Measurements from ENCODE around the gene TLCD1. TPM values are rescaled to one million over a fixed set of nuclear protein-coding genes. Genes with fewer than 3 reads are reported as not detected.

Gene TLCD1
- polyA plus RNA-seq, 10 donors, result 2.3 to 6.0 (median 4.1) TPM

DNA sequence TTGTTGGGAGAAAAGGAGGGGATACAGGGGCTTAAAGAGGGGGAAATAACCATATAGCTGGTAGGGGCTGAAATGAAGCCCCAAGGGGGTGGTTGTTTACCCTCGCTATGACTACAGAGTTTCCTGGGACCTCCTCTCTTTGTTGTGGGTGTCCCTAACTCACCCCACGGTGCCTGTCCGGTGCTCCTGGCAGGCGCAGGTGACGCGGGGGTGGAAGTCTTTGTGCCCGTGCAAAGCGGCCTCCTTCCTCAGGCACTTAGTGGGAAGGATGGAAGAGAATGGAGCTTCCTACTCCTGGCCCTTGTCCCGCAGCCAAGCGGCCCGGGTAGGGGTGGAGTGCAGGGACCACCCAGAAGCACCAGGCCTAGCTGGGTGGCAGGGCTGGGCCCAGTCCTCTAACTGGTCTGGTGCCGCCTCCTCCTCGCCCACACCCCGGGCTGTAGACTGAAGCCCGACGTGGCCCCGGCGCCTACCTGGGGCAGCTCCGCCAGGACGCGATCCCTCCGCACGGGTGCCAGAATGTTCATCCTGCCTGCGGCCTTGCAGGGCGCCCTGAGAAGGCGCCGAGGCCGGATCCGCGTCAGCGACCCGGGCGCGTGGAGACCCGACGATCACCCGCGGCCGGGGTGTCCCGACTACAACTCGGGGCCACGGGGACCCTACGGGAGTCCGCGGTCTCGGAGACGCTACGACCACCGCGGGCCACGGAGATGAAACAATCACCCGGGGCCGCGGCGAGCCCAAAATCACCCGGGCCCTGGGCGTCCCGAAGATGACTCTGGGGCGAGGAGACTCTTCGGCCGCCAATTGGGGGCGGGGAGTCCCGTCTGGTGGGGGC is 9.1 kb downstream of the TLCD1 start:
- DNase-seq, result peak; percentile 24 to 86 (median 53)

DNA sequence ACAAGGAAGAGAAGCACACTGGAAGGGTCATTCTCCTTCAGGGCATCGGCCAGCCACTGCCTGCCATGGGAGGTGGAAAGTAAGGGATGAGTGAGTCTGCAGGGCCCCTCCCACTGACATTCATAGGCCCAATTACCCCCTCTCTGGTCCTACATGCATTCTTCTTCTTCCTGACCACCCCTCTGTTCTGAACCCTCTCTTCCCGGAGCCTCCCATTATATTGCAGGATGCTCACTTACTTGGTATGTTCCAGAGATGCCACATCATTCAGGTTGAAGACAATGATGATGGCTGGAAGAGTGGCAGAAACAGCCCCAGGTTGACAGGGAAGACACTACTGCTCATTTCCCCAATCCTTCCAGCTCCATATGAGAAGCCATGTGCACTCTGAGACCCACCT is 10.8 kb downstream of the TLCD1 start:
- DNase-seq, result no peak

DNA sequence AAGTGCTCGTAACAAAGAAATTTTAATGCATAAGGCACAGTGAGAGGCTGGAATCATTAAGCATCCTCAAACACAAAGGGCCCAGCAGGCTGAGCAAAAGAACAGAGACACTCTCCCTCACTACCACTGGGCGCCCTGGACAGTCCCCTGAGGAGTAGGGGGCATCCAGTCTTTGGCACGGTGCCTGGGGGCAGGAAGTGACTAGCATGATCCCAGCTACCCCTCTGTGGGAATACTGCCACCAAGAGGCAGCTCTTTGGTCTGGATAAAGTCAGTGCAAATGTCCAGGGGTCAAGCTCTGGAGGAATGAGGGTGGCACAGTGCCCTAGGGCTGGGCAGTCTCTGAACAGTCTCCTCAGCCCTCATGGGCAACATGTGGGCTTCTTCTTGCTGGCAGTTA is 11.8 kb downstream of the TLCD1 start:
- no peak for DNase-seq

DNA sequence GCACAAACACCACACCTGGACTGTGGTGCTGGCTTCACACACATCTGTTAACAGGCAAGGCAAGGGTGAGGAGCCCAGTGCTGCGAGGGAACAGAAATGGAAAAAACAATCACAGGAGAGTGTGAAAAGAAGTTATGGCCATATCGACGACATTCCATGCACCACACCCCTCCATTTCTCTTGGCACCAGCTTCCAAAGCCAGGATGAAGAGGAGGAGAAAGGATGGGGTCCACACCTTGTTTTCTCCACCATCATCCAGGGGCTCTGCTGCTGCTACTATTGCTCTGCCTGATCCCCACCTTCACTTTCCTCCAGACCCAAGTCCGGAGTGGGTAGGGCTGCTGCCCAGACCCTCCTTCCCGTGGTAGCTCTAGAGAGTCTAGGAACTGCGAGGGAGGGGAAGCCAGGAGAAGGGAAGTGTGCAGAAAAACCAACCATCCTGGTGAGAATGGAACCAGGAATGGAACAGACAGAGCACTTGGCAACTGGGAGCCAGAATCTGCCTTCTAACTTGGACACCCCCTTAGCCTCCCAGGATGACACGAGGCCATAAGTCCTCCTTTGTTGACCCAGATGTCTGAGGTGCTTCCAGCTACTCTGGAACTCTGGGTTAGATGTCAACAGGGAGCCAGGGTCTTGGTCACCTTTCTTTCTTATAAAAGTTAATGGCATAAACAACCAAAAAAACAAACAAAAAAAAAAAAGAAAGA is 13.2 kb downstream of the TLCD1 start:
- DNase-seq, result no peak

DNA sequence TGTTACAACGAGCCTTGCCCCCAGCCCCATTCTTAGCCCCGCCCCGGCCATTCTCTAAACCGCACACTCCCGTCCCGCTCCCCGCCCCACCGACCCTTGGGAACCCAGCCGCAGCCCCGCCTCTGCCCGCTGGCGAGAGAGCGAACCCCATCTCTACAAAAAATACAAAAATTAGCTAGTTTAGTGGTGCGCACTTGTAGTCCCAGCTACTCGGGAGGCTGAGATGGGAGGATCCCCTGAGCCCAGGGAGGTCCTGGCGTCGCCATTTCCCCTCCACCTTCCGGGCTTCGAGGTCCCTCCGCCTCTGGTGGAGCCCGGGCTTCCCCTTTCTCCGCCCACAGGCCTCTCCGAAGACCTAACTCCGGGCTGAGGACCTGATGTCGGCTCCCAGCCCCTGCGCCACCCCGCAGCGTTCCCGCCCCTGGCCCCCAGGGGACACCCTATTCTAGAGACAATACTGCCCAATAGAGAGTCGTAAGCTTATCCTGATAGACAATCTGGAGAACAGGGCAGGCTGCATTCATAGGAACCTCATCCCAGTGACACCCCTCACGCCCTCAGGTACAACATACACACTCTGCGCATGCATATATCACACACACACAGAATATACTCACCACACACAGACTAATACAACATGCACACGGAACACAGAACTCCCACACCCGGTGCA is 13.9 kb downstream of the TLCD1 start:
- DNase-seq, result peak in 2 of 3 donors; percentile 43 to 79

DNA sequence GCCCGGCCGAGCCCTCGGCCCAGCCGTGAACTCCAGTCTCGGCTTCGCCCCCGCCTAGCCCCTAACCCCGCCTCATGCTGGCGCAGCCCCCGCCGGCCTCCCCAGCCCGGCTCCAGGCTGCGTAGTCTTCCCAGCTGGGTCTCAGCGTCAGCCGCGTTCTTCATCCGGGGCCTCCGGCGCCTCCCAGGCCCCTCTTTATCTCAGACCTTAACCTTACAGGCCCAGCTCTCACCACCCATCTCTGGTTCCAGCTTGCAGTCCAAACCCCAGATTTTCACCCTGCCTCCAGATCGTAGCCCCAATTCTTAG is 14.4 kb downstream of the TLCD1 start, which contains the start of gene PROCA1:
TSS of gene PROCA1 (minus strand) at position 166 of the 309 bp plus-strand sequence. CDS start 228 bp downstream, outside the sequence.
- DNase-seq, result no peak

DNA sequence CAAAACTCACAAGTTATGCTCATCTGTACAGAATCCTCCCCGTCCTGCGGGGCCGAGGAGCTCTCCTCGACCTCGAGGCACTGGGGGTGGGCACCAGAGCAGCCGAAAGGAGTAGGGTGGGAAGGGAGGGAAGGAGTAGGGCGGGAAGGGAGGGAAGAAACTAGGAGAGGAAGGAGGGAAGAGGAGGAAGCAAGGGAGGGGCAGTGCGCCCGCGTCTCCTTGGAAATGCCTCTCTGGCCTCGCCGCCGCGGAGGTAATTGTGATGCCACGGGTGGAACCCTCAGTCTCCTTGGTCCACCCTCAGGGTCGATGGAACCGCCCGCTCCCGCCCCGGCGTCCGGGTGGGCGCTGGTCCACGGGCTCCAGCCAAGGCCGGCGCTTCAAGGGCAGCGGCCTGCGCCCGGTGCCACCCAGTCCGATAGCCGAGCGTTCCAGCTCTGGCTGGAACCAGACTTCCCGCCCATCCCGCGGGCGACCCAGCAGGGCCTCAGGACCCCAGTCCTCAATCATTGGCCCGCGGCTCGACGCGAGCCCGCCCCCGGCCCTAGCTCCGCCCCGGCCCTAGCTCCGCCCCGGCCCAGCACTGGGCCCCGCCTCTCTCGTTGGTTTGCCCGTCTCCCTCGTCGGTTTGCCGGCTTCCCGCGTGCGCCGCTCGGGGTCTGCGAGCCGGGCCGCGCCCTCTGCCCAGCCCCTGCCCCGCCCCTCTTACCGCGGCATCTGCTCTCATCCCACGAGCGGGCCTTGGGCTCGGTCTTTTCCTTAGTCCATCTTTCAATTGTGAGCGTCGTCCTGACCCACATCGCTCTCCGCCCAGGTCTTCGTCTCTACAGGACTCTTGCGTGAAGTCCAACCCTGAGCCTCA is 14.9 kb downstream of the TLCD1 start:
- DNase-seq, result peak; percentile 91 to 97 (median 92)

DNA sequence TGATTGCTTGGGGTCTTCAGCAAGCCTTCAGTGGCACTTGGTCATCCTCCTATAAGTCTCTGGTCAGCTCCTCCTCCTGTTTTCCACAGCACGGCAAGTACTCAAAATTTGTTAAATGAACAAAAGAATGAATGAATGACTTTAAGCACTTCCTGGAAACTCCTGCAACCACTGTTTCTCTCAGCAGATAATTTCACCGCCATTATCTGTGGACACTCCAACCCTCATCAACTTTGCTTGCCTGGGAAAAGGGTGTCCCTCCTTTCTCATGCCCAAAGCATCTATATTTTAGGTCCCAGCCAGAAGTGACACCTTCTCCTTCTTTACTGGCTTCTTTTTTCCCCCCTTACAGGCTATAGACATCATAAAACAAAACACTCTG is 18.7 kb downstream of the TLCD1 start:
- DNase-seq, result no peak

DNA sequence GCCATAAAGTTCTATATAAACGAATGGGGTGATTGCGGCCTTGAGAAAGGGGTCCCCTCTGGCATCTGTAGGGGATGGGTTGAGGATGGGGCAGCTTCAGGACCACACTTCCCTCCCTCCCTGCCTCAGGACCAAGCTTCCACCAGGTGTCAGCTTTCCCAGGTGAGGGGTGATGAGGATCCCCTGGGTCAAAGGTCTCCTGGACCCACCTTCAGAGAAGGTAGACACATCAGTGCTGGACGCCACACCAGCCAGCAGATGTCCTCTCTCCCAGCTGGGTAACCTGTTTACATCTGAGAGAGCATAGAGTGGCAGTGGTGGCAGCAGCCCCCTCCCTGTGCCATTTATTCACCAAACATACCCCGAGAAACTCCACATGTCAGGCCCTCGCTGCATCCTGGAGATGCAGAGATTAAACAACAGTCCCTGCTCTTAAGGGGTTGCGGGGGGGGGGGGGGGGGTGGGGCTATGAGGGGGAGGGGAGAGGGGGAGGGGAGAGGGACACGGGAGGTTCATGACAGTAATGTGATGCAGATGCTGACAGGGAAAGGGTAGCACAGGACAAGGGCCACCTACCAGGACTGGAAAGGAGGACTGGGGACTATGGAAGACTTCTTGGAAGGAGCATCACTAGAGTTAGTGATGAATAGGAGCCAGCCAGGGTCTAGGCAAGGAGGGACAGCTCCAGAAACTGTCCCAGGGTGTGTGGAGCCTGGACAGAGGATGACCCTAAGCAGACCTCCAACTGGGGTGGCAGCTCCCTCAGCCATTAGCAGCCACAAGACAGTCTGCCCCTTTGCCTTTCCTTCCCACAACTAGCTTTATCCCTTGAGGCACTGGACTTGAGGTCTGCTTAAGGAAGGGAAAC is 19.3 kb downstream of the TLCD1 start:
- DNase-seq, result no peak

DNA sequence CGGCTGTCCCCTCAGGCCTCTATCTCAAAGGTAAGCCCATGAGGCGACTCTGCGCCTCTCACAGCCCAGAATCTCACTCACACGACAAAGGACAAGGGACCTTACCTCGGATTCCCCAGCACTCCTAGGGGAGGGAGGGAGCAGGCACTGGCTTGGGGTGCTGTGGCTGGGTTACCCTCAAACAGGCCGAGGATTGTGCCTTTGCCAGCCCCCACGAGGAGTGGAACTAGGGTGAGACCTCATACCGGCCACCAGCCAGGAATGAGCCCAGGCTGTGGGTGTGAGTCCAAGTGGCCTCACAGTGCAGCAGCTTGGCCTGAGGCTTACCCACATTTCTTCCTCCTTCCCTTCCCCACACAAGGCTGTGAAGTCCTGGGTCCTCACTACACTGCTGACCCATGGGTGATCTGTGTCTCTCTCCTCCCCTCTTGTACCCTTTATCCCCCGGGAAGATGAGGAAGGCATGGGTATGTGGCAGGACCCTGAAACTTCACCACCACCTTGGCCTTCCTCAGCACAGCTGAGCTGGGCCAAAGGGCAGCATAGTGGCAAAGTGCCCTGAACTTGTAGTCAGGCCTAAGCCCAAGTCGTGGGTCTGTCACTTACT is 20.2 kb downstream of the TLCD1 start:
- DNase-seq, result no peak

DNA sequence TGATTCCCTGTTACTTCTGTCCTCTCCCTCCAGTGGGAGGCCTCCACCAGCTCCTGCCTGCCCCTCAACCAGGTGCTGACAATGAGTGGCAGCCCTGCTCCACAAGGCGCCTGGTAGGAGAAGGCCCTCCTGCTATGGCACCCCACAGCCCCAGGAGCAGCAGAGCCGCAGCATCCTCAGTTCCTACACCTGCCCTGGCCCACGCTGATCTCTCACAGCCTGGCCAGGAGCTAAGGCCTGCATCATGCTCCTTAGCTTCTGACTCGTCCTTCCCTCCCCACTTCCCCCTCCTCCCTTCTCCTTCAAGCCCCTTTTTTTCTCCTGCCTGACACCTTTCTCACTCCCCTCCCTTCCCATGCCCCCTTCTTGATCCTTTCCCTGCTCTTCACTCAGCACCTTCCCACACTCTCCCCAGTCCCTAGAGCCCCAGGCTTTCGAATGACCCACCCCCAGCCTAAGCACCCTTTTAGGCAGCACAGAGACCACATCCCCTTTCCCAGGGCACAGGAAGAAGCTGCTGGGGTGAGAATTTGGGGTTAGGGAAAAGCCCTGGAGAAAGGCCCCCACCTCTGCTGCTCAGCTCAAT is 20.9 kb downstream of the TLCD1 start:
- DNase-seq, result no peak

DNA sequence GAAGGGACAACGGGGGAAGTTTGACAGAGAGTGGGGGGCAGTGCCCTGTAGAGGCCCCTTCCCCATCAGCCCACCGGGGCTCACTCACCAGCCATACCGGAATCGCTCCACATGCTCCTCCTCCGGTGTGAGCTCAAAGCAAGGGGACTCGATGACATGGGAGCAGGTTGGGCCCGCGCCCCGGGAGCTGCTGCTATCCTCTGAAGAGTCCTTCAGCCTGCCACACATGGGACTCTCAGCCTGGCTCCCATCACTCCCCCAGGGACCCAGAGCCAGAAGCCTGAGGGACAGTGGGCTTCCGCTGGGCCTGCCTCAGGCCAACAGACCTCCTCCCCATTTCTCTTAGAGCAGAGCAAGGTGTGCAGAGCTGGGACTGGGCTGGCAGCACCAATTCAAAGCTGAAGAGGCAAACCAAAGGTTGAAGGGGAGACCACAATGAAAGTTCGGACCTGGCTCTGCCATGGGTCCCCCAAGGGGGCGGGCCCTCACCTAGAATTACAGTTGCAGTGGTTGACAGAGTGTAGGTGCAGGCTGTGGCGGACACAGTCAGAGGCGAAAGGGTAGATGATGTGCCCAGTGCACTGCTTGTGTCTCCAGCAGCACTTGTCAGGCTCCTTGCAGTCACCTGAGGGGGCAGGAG is 21.7 kb downstream of the TLCD1 start:
- DNase-seq, result no peak

DNA sequence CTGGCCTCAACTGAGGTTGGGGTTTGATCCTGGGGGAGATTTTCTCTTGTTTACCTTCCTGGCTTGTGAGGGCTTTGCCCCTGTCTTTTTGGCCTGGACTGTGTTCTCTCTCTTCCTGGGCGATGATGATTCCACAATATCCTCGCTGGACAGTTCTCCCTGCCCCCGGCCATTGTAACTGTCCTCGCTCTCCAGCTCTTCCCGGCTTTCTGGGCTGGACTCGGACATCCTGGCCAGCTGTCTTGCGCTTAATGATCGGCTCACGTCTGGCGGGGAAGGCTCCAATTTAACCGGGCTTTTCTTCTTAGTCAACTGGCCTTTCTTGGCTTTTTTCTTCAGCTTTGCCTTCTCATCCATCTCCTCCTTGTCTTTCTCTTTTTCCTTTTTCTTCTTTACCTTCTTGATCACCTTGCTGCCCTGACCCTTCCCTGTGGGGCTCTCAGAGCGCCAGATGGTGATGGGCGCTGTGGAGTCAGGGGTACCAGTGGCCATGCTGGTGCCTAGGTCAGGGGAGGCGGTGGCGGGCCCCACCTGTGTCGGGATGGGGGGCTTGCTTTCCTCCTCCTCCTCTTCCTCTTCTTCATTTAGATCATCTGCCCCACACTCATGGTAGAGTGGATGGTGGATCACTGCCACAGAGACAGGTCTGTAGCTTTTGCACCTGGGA is 22.3 kb downstream of the TLCD1 start:
- no peak for DNase-seq

DNA sequence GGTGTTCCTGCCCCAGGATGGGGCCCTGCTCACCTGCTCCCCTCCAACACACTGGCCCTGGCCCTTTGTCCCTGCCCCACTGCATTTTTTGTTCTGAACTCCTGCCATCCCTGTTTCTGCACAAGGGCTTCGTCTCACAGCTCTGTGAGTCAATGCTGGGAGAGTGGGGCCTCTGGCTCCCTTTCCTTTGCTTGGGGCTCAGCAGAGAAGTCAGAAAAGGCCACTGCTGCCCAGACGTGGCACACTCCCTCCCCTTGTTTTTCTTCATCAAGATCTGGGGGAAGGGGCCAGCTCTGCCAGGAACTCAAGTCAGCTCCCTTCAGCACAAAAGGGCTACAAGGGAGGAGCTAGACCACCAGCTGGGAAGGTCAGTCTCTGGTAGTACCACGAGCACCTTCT is 23.3 kb downstream of the TLCD1 start:
- no peak for DNase-seq

DNA sequence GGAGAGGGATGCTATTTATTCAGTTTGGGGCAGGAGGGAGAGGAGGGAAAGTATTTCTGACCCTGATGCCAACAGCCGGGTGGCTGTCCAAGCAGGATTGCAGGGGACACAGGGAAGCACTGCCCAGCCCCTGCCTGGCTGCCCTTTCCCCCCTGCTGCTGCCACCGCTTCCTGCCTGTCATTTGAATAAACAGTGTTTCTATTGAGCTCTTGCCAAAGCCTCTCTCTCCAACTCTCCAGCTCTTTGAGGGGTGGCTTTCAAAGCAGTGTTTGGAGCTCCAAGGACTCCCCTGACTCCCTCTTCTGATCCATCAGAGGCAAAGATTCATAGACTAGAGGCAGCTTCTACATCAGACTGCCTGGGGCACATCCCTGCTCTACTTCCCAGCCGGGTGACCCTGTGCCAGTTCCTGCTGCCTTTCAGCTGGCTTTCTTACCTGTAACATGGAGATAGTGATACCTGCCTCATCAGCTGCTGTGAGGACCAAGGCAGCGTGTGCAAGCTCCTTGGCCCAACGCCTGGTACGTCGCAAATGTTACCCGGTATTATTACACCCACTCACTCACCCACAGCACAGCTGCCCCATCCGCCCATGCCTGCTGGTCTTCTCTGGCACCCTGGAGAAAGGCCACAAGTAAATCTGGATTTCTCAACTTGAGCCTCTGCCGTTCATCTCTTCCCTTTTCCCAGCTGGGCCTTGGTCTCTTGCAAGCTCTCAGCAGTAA is 23.8 kb downstream of the TLCD1 start:
- no peak for DNase-seq

DNA sequence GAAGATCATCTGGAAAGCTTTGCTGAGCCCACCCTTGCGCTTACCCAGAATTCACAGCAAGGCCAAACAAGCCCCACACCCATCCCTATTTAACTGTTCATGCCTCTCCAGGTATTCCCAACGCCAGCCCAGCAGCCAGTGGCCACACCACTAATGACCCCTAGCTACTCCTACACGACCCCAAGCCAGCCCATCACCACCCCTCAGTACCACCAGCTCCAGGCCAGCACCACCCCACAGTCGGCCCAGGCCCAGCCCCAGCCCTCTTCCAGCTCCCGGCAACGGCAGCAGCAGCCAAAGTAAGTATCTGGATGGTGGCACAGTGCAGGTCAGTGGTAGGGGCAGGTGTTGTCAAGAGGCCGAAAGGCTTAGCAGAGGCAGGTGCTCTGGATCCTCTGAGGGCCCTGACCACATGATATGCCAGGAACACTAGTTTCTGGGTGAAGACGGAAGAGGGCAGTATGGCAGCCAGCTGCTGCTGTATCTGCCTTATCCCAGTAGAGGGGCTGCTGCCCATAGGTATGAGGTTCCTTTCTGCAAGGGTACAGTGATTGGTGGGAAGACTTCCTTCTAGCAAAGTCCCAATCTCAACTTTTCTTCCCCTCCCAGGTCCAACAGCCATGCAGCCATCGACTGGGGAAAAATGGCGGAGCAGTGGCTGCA is 25.1 kb downstream of the TLCD1 start:
- no peak for DNase-seq

DNA sequence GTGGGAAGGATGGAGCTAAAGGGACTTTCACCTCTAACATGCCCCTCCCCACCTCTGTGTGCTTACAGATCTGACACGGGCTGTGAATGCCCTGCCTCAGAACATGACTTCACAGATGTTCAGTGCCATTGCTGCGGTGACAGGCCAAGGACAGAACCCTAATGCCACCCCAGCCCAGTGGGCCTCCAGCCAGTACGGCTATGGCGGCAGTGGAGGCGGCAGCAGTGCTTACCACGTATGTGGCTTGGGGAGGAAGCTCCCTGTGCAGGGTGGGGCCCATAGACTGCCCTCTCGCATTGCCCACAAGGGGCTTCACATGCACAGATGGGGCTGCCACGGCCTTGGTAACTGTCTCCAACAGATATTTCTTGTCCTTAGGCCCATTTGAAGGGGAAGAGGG is 25.8 kb downstream of the TLCD1 start:
- no peak for DNase-seq
